GM19397 (cell line): ENCODE measurements around the gene COPG1.
A peak's percentile ranks its signal among the peaks of the same experiment; 100 is the strongest.

Experiments
- ATAC-seq: cut with Tn5 transposase; IDR thresholded peaks from one replicate; pipeline ENCODE4 v1.9.1; 2021; ENCODE audit warnings: mild to moderate bottlenecking, moderate library complexity; ENCODE audit not compliant: unreplicated experiment

The COPG1 gene

DNA sequence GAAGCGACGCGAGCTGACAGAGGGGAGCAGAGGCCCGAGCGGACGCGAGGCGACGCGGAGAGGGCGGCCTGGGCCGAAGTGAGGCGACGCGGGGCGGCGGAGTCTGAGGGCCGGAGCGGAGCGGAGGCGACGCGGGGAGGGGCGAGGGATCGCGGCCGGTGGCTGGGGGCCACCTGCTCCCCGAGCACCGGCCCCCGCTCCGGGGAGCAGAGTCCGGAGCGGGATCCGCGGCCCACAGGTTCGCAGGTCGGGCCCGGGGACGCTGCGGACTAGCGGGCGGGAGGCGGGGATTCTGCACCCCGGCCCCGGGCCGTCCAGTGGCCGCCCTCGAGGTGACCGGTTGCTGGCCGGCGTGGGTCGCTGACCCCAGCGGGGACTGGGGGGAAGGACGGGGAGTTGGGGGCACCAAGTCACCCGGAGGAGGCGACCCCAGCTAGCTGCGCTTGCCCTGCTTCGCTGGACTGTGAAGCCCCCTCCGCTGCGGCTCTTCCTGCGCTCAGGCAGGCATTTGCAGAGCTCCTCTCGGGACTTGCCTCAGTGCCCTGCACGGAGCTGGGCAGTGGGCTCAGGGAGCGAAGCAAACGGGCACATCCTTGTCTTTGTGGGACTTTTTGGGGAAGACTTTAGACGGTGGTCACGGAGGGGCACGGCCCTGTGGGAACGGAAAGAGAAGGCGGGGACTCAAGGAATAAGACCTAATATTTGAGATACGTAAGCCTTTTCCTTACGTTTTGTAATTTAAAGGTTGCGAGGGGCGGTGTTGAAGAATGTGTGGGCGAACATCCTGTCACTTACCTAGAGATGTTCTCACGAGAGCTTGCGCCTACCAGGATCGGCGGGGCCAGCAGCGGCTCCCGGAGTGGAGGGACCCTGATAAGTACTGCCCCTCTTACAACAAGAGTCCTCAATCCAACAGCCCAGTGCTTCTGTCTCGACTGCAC lies 29.8 kb downstream of the COPG1 start:
- no peak for ATAC-seq

DNA sequence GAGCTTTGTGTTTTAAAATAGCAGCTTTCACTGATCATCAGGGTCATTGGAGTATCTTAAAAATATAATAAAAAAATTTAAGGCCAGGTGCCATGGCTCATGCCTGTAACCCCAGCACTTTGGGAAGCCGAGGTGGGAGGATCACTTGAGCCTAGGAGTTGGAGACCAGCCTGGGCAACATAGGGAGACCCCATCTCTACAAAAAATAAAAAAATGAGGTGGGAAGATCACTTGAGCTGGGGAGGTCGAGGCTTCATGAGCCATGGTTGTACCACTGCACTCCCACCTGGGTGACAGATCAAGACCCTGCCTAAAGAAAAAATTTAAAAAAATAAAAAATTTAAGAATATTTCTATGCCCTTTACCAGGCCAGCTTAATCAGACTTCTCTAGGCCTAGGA lies 30.8 kb downstream of the COPG1 start:
- no peak for ATAC-seq

- no peak for ATAC-seq
Observed at GRCh38 chr3:129281726-129282125, 32.3 kb downstream of the COPG1 start.

DNA sequence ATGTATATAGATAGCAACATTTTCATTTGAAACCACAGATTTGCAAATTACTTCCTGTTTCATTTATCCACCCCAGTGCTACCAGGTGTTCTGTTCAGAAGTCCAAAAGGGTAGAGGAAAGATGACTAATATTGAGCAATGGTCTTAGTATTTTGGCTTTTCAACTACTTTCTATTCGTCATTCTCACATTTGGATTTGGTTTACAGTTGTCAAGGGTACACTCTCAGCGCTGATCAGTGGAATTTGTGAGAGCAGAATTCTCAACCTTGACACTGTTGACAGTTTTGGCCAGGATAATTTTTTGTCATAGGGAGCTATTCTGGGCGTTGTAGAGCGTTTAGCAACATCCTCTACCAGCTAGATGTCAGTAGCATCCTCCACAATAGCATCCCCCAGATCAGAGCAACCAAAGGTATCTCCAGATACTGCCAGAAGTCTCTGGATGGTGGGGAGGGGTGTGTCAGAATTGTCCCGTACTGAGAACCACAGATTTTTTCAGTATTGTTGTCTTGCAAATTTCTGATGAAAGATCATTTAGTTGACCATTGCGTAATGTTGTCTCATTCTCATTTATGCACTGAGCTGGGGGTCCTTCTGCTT lies 33.4 kb downstream of the COPG1 start:
- peak; percentile 51 for ATAC-seq

DNA sequence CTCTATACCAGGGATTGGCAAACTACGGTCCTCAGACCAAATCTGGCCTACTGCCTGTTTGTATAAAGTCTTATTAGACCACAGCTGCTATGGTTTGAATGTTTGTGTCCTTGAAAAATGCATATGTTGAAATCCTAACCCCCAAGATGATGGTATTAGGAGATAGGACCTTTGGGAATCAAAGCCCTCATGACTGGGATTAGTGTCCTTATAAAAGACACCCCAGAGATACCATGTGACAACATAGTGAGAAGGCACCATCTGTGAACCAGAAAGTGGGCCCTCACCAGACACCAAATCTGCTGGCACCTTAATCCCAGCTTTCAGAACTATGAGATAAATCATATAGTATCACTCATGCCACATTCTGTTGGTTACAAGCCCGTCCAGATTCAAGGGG lies 36.7 kb downstream of the COPG1 start:
- no peak for ATAC-seq

- no peak for ATAC-seq
Observed at GRCh38 chr3:129288446-129288845, 39.0 kb downstream of the COPG1 start.

DNA sequence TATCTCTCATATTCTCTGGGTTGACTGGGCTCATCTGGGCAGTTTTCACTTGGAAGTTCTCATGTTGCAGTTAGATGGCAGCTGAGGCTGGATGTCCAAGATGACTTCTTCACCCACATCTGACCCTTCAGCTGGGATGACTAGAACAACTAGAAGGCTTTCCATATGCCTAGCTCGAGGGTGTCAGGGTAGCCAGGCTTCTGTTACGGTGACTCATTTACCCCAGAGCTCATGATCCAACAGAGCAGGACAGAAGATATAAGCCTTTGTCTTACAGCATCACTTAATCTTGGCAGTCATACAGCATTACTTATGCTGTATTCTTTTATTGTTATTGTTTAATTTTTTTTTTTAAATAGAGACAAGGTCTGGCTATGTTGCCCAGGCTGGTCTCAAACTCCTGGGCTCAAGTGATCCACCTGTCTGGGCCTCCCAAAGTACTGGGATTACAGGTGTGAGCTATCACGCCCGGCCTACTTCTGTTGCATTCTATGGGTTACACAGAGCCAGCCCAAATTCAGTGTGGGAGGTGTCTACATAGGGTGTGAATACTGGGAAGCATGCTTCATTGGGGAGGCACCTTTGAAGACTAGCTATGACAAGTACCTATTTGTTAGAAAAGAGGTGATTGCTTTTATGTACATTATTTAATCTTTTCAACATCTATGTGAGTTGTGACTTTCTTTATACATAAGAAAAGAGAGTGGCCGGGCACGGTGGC lies 40.0 kb downstream of the COPG1 start:
- ATAC-seq, result no peak

DNA sequence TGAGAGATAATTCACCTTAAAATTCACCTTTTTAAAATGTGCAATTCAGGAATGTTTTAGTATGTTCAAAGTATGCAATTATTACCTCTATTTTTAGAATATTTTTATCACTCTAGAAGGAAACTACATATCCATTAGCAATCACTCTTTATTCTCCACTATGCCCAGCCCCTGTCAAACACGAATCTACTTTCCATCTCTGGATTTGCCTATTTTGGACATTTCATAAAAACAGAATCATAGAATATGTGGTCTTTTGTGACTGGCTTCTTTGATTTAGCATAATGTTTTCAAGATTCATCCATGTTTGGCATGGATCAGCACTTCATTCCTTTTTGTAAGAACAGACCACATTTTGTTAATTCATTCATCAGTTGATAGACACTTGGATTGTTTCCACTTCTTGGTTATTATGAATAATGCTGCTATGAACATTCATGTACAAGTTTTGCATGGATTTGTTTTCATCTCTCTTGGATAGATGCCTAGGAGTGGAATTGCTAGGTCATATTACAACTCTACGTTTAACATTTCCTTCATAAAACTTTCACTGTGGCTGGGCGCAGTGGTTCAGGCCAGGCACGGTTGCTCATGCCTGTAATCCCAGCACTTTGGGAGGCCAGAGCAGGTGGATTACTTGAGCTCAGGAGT lies 42.0 kb downstream of the COPG1 start:
- no peak for ATAC-seq

GRCh38 chr3:129295286-129295685 lies 45.9 kb downstream of the COPG1 start:
- no peak for ATAC-seq

- ATAC-seq, result no peak
Observed at GRCh38 chr3:129304146-129304961, 54.9 kb downstream of the COPG1 start.

- no peak for ATAC-seq
Observed at GRCh38 chr3:129304962-129305222, 55.5 kb downstream of the COPG1 start.

- ATAC-seq, result no peak
Observed at GRCh38 chr3:129305592-129306091, 56.2 kb downstream of the COPG1 start.

GRCh38 chr3:129308636-129309035 lies 59.2 kb downstream of the COPG1 start:
- ATAC-seq, result no peak

- no peak for ATAC-seq
Observed at GRCh38 chr3:129310111-129311011, 61.0 kb downstream of the COPG1 start.

DNA sequence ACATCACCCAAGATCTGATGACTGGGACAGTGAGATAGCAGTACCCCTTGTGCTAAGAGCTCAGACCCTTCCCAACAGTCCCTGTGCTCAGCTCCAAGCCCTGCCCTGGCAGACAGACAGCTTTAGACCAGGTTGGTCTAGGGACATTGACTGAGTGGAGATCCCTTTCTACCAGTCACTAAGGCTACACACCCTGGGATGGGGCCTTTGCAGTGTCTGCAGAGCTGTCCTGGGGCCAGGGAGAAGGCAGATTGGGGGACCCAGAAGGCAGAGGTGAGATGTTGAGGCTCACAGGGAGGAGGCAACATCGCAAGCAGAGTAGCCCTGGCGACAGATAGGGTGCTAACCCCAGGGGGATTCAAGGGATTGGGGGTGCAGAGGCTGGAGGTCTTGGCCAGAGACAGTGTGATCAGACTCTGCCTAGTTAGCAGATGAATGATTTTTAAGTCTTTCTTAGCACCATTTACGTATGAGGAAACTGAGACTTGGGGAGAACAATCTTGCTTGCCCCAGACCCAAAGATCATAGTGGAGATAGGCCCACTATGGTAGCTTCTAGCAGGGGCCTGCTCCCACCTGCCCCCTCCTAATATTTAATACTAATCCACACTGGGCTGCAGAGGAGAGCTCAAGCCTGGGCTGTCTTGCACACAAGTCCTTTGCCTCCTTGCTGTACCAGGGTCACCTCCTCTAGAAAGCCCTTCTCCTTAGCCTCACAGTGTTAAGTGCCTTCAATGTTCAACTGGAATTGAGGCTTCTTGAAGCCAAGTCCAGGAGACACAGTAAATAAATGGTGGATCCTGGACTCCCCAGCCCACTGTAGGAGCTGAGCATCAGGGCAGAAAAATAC lies 61.9 kb downstream of the COPG1 start:
- ATAC-seq, result no peak

DNA sequence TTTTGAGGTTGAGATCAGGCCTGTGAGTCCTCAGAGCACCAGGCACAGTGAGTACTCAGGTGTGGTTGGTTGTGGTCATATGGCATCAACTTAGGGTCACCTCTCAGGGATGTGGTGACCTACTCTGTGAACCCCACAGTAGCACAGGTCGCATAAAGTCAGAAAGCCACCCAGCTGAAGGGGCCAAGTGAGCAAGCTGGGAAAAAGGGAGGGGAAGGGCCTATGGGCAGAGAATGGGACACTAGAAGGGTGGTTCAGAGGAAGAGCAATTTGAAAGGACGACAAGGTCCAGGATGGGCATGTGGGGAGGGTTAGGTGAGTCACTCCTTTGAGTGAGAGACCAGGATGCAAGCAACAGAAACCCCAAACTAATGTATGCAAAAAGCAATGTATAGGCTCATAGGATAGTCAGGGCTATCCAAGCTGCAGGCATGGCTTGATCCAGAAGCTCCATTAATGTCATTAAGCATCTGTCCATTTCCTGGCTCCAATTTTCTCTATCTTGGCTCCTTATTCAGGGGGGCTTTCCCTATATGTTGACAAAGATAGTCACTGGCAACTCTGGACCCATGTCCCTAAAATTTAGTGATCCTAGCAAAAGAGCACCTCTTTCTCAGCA lies 62.7 kb downstream of the COPG1 start:
- ATAC-seq, result no peak

- no peak for ATAC-seq
Observed at GRCh38 chr3:129312671-129313414, 63.4 kb downstream of the COPG1 start.

DNA sequence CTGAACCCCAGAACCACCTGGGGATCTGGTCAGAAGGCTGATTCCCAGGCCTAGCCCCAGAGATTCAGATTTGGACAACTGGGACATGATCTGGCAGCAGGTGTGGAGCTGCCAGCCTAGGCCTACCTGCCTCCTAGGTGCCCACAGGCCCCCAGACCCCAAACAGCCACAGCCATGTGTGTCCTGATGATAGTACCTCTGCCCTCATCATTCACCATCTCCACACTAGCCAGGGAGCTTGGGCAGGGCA lies 63.9 kb downstream of the COPG1 start:
- ATAC-seq, result no peak
